HL-60 (cell line): ENCODE measurements around the gene FCN1.

Experiments
- DNase-seq, 2 experiments: peaks; one replicate each; pipeline ENCODE4 v3.0.0-alpha.2; 2010 to 2020; ENCODE audit warnings: low read depth in 1 of 2, low spot score in 1 of 2
- H3K27ac ChIP-seq: fragments of 250-450 bp; sonication (Bioruptor Pico); replicated peaks from 2 replicates; pipeline ENCODE4 v1.5.1; 2020; ENCODE audit warnings: mild to moderate bottlenecking, moderate library complexity
- H3K27me3 ChIP-seq: fragments of 250-450 bp; sonication (Bioruptor Pico); 2 replicates; pipeline ENCODE4 v1.5.1; 2021; ENCODE audit warnings: mild to moderate bottlenecking, moderate library complexity; ENCODE audit not compliant: insufficient read depth, poor library complexity, severe bottlenecking
- H3K4me3 ChIP-seq: replicated peaks from 2 replicates; pipeline ENCODE4 v1.5.1; 2011; ENCODE audit warnings: mild to moderate bottlenecking, control low read depth, low read length; ENCODE audit not compliant: insufficient read depth
- GABPA ChIP-seq: IDR thresholded peaks from 2 replicates; pipeline ENCODE4 v1.6.1; 2012; ENCODE audit warnings: low read depth
- POLR2AphosphoS5 ChIP-seq: IDR thresholded peaks from 2 replicates; pipeline ENCODE4 v1.6.1; 2012; ENCODE audit warnings: low read depth
- SPI1 ChIP-seq: IDR thresholded peaks from 2 replicates; pipeline ENCODE4 v1.6.1; 2012; ENCODE audit warnings: low read depth, mild to moderate bottlenecking, borderline replicate concordance
- TF ChIP-seq, protein P1 (sequence below): IDR thresholded peaks from 2 replicates; pipeline ENCODE4 v1.6.1; 2012; ENCODE audit warnings: low read depth; ENCODE audit not compliant: insufficient replicate concordance
- TF ChIP-seq, protein P2 (sequence below): IDR thresholded peaks from one replicate; pipeline ENCODE4 v1.5.1; 2011; ENCODE audit warnings: low read length, control low read depth, inconsistent platforms; ENCODE audit not compliant: insufficient read depth

The FCN1 gene

DNA sequence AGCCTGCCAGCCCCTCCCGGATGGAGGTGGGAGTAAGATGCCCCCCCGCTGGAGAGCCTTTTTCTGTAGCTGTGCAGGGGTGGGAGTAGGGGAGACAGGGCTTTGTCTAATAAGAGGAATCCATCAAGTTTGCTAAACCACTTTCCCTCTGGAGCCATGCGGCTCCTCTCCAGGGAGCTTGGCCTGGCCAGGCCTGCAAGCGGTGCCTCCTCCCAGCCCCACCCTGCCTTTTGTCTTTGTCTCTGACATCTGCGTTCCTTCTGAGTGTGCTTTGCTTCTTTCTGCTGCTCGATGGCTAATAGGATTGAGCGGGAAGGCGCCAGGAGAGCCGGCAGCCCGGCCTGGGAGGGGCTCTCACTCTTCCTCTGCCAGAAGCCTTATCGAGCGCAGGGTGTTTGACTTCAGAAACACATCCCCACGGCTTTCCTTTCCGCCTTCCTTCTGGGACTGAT lies 26.7 kb upstream of the FCN1 start:
- DNase-seq: no peak
- TF ChIP-seq, protein P1, sequence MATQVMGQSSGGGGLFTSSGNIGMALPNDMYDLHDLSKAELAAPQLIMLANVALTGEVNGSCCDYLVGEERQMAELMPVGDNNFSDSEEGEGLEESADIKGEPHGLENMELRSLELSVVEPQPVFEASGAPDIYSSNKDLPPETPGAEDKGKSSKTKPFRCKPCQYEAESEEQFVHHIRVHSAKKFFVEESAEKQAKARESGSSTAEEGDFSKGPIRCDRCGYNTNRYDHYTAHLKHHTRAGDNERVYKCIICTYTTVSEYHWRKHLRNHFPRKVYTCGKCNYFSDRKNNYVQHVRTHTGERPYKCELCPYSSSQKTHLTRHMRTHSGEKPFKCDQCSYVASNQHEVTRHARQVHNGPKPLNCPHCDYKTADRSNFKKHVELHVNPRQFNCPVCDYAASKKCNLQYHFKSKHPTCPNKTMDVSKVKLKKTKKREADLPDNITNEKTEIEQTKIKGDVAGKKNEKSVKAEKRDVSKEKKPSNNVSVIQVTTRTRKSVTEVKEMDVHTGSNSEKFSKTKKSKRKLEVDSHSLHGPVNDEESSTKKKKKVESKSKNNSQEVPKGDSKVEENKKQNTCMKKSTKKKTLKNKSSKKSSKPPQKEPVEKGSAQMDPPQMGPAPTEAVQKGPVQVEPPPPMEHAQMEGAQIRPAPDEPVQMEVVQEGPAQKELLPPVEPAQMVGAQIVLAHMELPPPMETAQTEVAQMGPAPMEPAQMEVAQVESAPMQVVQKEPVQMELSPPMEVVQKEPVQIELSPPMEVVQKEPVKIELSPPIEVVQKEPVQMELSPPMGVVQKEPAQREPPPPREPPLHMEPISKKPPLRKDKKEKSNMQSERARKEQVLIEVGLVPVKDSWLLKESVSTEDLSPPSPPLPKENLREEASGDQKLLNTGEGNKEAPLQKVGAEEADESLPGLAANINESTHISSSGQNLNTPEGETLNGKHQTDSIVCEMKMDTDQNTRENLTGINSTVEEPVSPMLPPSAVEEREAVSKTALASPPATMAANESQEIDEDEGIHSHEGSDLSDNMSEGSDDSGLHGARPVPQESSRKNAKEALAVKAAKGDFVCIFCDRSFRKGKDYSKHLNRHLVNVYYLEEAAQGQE: no peak
- TF ChIP-seq, protein P2, sequence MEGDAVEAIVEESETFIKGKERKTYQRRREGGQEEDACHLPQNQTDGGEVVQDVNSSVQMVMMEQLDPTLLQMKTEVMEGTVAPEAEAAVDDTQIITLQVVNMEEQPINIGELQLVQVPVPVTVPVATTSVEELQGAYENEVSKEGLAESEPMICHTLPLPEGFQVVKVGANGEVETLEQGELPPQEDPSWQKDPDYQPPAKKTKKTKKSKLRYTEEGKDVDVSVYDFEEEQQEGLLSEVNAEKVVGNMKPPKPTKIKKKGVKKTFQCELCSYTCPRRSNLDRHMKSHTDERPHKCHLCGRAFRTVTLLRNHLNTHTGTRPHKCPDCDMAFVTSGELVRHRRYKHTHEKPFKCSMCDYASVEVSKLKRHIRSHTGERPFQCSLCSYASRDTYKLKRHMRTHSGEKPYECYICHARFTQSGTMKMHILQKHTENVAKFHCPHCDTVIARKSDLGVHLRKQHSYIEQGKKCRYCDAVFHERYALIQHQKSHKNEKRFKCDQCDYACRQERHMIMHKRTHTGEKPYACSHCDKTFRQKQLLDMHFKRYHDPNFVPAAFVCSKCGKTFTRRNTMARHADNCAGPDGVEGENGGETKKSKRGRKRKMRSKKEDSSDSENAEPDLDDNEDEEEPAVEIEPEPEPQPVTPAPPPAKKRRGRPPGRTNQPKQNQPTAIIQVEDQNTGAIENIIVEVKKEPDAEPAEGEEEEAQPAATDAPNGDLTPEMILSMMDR: no peak
- no peak for TF ChIP-seq SPI1
- no peak for TF ChIP-seq POLR2AphosphoS5
- TF ChIP-seq GABPA: no peak
- Histone ChIP-seq H3K27ac (no peak overlapping the region), H3K27me3 (peaks cover 7% of the 10 kb centered on the region), H3K4me3 (no peak overlapping the region)

DNA sequence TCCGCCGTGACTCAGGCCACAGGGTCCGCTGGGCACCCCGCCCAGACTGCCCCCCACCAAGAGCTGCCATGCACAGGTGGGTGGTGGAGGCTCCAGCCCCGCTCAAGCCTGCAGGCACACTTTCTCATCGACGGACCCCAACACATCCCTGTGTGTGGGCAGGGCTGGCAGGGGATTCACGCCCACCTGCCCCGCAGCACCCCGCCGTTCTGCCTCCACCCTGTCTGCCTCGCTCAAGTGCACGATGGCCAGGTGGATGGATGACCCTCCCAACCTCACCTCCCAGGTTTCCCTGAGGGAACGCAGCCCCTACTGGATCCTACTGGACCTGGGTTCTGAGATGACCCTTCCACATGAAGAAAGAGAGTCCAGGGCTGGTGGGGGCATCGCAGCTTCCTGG lies 26.1 kb upstream of the FCN1 start:
- Histone ChIP-seq H3K27me3 (peaks cover 7% of the 10 kb centered on the region), H3K27ac (no peak overlapping the region), H3K4me3 (no peak overlapping the region)
- no peak for DNase-seq
- TF ChIP-seq, protein P1: no peak
- no peak for TF ChIP-seq SPI1

- TF ChIP-seq POLR2AphosphoS5: no peak
- no peak for TF ChIP-seq SPI1
- TF ChIP-seq, protein P1: no peak
- TF ChIP-seq, protein P2: no peak
- TF ChIP-seq GABPA: no peak
- H3K4me3 ChIP-seq: no peak overlapping the region
- DNase-seq: no peak
- no peak overlapping the region for H3K27ac ChIP-seq
- peaks cover 7% of the 10 kb centered on the region for H3K27me3 ChIP-seq
Measured at GRCh38 chr9:134943411-134943810, 25.7 kb upstream of the FCN1 start.

GRCh38 chr9:134942788-134943184 lies 25.1 kb upstream of the FCN1 start:
- DNase-seq: no peak
- TF ChIP-seq POLR2AphosphoS5 (no peak), SPI1 (no peak), GABPA (no peak)
- TF ChIP-seq, protein P1: no peak
- TF ChIP-seq, protein P2: no peak
- Histone ChIP-seq H3K27ac (no peak overlapping the region), H3K27me3 (peaks cover 7% of the 10 kb centered on the region), H3K4me3 (no peak overlapping the region)
